NB4 (cell line): Measurements from ENCODE around the gene CAMTA2.

Source experiments
- DNase-seq: peaks from one replicate; pipeline ENCODE4 v3.0.0; 2010; ENCODE audit warnings: low read depth
- H3K4me3 ChIP-seq: one replicate; pipeline ENCODE4 v1.5.1; 2011; ENCODE audit warnings: mild to moderate bottlenecking, low read depth, low read length, moderate library complexity
- MYC ChIP-seq: IDR thresholded peaks from 2 replicates; pipeline ENCODE4 v1.6.1; 2011; ENCODE audit warnings: low read depth, low read length
- POLR2A ChIP-seq: IDR thresholded peaks from 2 replicates; pipeline ENCODE4 v1.6.1; 2011; ENCODE audit warnings: mild to moderate bottlenecking; ENCODE audit not compliant: insufficient read length; ENCODE audit errors: extremely low read depth
- TF ChIP-seq, protein P1 (sequence below): IDR thresholded peaks from one replicate; pipeline ENCODE4 v1.5.1; 2012; ENCODE audit warnings: low read depth, low read length
- TF ChIP-seq, protein P2 (sequence below): IDR thresholded peaks from 2 replicates; pipeline ENCODE4 v1.6.1; 2011; ENCODE audit warnings: low read depth, low read length

The CAMTA2 gene

DNA sequence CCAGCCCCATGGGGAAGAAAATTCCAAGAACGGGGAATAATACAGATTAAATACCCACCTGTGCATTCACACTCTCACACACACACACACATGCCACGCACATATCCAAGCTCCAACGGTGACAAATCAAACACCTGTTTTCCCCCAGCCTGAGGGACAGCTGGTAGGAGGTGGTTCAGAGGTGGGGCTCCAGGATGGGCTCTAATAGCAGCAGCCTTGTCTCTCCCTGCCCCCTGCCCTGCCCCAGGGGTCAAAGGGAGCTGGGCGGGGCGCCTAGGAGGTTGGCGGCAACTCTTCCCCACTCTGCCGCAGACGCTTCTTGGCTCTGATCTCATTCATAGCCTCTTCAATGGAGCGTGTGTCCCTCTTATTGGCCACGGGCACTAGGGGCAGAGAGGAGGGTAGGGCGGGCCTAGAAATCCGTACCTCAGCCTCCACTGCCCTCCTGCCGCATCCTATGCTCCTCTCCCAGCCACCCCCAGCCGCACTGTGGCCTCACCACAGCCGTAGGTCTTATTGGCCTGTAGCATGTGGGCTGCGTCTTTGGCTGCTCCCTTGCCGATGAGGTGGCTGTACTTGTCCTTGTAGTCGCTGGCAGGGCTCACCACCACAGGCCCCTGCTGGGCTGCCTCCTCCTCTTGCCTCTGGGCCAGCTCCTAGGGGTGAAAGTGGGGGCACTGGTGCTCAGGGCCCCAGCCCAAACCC, 28.1 kb downstream of the CAMTA2 start:
- H3K4me3 ChIP-seq = no peak overlapping the region
- no peak for DNase-seq
- TF ChIP-seq, protein P1, sequence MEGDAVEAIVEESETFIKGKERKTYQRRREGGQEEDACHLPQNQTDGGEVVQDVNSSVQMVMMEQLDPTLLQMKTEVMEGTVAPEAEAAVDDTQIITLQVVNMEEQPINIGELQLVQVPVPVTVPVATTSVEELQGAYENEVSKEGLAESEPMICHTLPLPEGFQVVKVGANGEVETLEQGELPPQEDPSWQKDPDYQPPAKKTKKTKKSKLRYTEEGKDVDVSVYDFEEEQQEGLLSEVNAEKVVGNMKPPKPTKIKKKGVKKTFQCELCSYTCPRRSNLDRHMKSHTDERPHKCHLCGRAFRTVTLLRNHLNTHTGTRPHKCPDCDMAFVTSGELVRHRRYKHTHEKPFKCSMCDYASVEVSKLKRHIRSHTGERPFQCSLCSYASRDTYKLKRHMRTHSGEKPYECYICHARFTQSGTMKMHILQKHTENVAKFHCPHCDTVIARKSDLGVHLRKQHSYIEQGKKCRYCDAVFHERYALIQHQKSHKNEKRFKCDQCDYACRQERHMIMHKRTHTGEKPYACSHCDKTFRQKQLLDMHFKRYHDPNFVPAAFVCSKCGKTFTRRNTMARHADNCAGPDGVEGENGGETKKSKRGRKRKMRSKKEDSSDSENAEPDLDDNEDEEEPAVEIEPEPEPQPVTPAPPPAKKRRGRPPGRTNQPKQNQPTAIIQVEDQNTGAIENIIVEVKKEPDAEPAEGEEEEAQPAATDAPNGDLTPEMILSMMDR = no peak
- no peak for TF ChIP-seq MYC
- TF ChIP-seq, protein P2, sequence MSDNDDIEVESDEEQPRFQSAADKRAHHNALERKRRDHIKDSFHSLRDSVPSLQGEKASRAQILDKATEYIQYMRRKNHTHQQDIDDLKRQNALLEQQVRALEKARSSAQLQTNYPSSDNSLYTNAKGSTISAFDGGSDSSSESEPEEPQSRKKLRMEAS = no peak
- no peak for TF ChIP-seq POLR2A

DNA sequence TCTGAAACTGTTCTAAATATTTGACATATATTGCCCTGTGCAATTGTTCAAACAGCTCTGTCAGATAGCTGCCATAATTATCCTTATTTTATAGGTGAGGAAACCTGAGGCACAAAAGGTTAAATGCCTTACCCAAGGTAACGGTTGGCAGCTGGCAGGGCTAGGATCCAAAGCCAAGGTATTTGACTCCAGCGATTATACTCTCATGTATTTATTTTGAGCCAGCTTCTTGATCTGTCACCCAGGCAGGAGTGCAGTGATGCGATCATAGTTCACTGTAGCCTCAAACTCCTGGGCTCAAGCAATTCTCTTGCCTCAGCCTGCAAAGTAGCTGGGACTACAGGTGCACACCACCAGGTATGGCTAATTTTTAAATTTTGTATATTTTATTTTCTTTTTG, 29.4 kb downstream of the CAMTA2 start:
- DNase-seq = no peak
- TF ChIP-seq, protein P1 = no peak
- TF ChIP-seq POLR2A = no peak
- TF ChIP-seq, protein P2 = no peak
- no peak for TF ChIP-seq MYC
- H3K4me3 ChIP-seq = no peak overlapping the region

DNA sequence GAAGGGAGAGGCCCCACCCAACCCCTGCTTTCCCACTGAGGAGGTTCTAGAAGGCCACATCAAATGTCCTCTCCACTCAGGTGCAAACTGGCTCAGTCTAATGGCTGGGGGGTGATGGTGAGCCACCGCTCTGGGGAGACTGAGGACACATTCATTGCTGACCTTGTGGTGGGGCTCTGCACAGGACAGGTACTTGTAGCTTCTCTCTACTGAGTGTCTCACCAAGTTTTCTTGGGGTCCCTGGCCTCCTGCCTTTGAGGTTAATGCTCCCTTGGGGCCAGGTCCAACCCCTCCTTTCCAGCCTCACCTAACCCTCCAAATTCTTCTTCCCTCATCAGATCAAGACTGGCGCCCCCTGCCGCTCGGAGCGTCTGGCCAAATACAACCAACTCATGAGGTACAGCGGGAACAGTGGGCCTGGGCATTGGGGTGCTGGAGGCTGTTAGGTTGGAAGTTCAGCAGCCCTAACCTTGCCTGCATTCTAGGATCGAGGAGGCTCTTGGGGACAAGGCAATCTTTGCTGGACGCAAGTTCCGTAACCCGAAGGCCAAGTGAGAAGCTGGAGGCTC, 30.9 kb downstream of the CAMTA2 start:
- DNase-seq = no peak
- TF ChIP-seq, protein P1 = no peak
- no peak overlapping the region for H3K4me3 ChIP-seq

DNA sequence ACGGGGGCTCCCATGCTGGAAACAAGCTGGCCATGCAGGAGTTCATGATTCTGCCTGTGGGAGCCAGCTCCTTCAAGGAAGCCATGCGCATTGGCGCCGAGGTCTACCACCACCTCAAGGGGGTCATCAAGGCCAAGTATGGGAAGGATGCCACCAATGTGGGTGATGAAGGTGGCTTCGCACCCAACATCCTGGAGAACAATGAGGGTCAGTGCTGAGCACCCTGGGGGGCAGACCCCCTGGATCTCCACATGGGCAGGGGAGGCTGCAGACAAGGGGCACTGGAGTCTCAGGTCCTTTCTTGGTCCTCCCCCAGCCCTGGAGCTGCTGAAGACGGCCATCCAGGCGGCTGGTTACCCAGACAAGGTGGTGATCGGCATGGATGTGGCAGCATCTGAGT, 32.4 kb downstream of the CAMTA2 start:
- DNase-seq = no peak
- H3K4me3 ChIP-seq = no peak overlapping the region
- TF ChIP-seq, protein P2 = no peak
- TF ChIP-seq MYC = no peak
- no peak for TF ChIP-seq POLR2A
- TF ChIP-seq, protein P1 = no peak

DNA sequence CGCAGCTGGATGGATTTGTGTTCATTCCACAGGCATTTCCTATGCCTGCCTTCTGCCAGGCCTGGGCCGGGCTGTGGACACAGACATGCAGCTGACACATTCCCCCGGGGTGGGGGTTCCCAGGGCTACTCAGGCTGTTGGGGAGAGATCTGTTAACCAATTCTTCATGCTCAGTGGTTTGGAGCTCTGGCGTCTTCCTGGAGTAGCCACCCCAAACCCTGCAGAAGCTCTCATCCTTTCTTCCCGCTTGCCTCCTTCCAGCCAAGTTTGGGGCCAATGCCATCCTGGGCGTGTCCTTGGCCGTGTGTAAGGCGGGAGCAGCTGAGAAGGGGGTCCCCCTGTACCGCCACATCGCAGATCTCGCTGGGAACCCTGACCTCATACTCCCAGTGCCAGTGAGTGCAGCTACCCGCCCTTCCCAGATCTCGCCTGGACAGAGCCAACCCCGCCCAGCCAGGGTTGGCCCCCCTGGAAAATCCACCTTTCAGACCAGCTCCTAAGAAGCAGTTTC, 34.0 kb downstream of the CAMTA2 start:
- no peak overlapping the region for H3K4me3 ChIP-seq
- no peak for DNase-seq
- TF ChIP-seq POLR2A (no peak), MYC (no peak)
- TF ChIP-seq, protein P1 = no peak
- TF ChIP-seq, protein P2 = no peak

DNA sequence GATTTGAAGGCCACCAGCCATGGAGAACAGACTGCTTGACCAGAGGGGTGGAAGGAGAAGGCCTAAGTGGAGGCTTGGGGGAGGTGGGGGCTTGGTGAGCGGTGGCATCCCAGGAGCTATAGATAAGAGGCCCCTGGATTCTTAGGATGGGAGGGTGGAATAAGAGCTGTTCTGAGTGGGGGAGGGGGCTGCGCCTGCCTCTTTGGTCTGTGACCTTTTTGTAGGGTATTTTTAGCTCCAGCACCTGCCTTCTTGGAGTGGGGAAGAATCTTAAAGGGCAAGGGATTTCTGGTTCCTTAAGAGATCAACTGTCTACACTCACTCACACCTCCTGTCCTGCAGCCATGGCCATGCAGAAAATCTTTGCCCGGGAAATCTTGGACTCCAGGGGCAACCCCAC, 36.0 kb downstream of the CAMTA2 start:
- H3K4me3 ChIP-seq = no peak overlapping the region
- DNase-seq = no peak
- TF ChIP-seq, protein P1 = no peak
- TF ChIP-seq, protein P2 = no peak
- TF ChIP-seq MYC (no peak), POLR2A (no peak)
